K562 (cell line): Measurements from ENCODE around the gene ZNF358. TPM values are rescaled to one million over a fixed set of nuclear protein-coding genes. Genes with fewer than 3 reads are reported as not detected.

ENCODE experiments used
- CCNT2 ChIP-seq: IDR thresholded peaks from 2 replicates; pipeline ENCODE4 v1.6.1; 2011; ENCODE audit warnings: borderline replicate concordance, low read depth, mild to moderate bottlenecking, moderate library complexity, mixed read lengths, low read length; ENCODE audit not compliant: insufficient read length; ENCODE audit errors: extremely low read depth
- KDM4B ChIP-seq, 2 experiments: fragments of 450-650 bp in 1 of 2; sonication (generic) in 1 of 2; IDR thresholded peaks; 2 replicates each; pipeline ENCODE4 v1.6.1; 2016 to 2017; ENCODE audit warnings: borderline replicate concordance in 2 of 2, antibody characterized with exemption in 1 of 2, low read depth in 1 of 2, mild to moderate bottlenecking in 1 of 2
- MAX ChIP-seq: sonication (generic); formaldehyde crosslinking; IDR thresholded peaks from 2 replicates; pipeline ENCODE4 v1.9.0; 2022; ENCODE audit warnings: mild to moderate bottlenecking, missing genetic modification reagents
- MCM3 ChIP-seq: fragments of 450-650 bp; IDR thresholded peaks from 2 replicates; pipeline ENCODE4 v1.6.1; 2016
- MECOM ChIP-seq: fragments of 250-450 bp; sonication (Bioruptor Pico); IDR thresholded peaks from 2 replicates; pipeline ENCODE4 v1.8.0; 2022; ENCODE audit warnings: inconsistent platforms
- POLR2G ChIP-seq: fragments of 200-400 bp; formaldehyde crosslinking; IDR thresholded peaks from 2 replicates; pipeline ENCODE4 v1.6.1; 2017; ENCODE audit warnings: low read depth, mild to moderate bottlenecking, antibody characterized with exemption, low read length, moderate library complexity
- RBM22 ChIP-seq: fragments of 200-400 bp; formaldehyde crosslinking; IDR thresholded peaks from 2 replicates; pipeline ENCODE4 v1.6.1; 2018; ENCODE audit warnings: low read length, low read depth; ENCODE audit not compliant: poor library complexity, severe bottlenecking
- TEAD4 ChIP-seq, 2 experiments: sonication (generic) in 1 of 2; formaldehyde crosslinking in 1 of 2; IDR thresholded peaks; 2 replicates each; pipeline versions ENCODE4 v1.6.1 to v1.8.0; 2012 to 2022; ENCODE audit warnings: borderline replicate concordance in 1 of 2, inconsistent platforms in 1 of 2, low read length in 1 of 2, mild to moderate bottlenecking in 1 of 2, missing genetic modification reagents in 1 of 2
- TFAP4 ChIP-seq: sonication (generic); formaldehyde crosslinking; IDR thresholded peaks from 2 replicates; pipeline ENCODE4 v1.8.0; 2022; ENCODE audit warnings: missing genetic modification reagents, mild to moderate bottlenecking, moderate library complexity, borderline replicate concordance
- ZFX ChIP-seq: sonication (generic); formaldehyde crosslinking; IDR thresholded peaks from 2 replicates; pipeline ENCODE4 v1.8.0; 2022; ENCODE audit warnings: mild to moderate bottlenecking, missing genetic modification reagents, moderate library complexity
- ZNF174 ChIP-seq: fragments of 250-450 bp; sonication (Bioruptor Pico); IDR thresholded peaks from 2 replicates; pipeline ENCODE4 v1.4.0; 2020; ENCODE audit warnings: mild to moderate bottlenecking
- ZNF239 ChIP-seq: fragments of 250-450 bp; sonication (Bioruptor Pico); IDR thresholded peaks from 2 replicates; pipeline ENCODE4 v1.4.0; 2020; ENCODE audit warnings: mild to moderate bottlenecking
- ZNF511 ChIP-seq: sonication (generic); formaldehyde crosslinking; IDR thresholded peaks from 2 replicates; pipeline ENCODE4 v1.8.0; 2022; ENCODE audit warnings: mild to moderate bottlenecking, missing genetic modification reagents
- polyA plus RNA-seq, 8 experiments: library from polyadenylated mRNA; depleted of rRNA in 4 of 8; stranded (reverse) in 5 of 8; unstranded in 3 of 8; fragments of >200 nt; fragmentation: Nextera tagmentation in 2 of 8; fragmentation: Illumina TruSeq in 1 of 8; extraction: Ambion mirVana in 2 of 8; extraction: Trizol in 1 of 8; gene quantifications; 2 replicates each; pipeline versions ENCODE4 v1.2.1 to v1.2.3, GENCODE V29; 2011 to 2014; ENCODE audit warnings: inconsistent platforms in 1 of 8, missing spikeins in 1 of 8
- total RNA-seq, 7 experiments: library from RNA; depleted of rRNA in 6 of 7; stranded (reverse); fragments of >200 nt in 6 of 7; fragmentation: Illumina TruSeq in 2 of 7; extraction: Trizol in 2 of 7; gene quantifications; 2 replicates each; pipeline versions ENCODE4 v1.2.1 to v1.2.3, GENCODE V29; 2011 to 2021; ENCODE audit warnings: low replicate concordance in 1 of 7
- TF ChIP-seq, protein P1 (sequence below): fragments of 200-600 bp; sonication (generic); IDR thresholded peaks from one replicate; pipeline ENCODE4 v1.6.1; 2012; ENCODE audit warnings: mild to moderate bottlenecking, low read depth, low read length, inconsistent platforms

The ZNF358 gene
- total and polyA plus RNA-seq, 9 of the 15 experiments (the other 6 are each of a cell fraction or from before 2014, with no cell fraction given) = 0.04 to 17.2 (median 4.9) TPM

DNA sequence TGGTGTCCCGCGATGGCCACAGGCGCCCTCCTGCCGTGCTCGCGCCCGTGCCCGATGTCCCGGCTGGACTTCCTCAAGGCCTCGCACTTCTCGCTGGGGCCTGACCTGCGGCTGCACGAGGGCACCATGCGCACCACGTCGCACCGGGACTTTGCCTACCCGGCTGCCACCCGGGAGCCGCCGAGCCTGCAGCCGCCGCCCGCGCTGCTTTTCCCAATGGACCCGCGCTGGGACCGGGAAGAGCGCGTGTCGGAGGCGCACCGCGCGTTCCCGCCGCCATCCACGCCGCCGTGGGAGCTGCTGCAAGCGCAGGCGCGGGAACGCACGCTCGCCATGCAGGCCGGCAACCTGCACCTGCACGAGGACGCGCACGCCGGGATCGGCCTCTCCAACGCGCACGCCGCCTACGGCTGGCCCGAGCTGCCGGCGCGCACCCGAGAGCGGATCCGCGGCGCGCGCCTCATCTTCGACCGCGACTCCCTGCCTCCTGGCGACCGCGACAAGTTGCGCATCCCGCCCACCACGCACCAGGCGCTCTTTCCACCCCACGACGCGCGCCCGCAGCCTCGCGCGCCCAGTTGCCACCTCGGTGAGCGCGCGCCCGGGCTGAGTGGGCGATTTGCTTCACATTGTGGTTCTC lies 15.0 kb upstream of the ZNF358 start (continued):
- TF ChIP-seq TEAD4 (IDR thresholded peaks at IDR 0.05; ENCODE audit: low read length) (no peak), TEAD4 (CRISPR knock-in tag; IDR thresholded peaks at IDR 0.05; ENCODE audit: borderline replicate concordance) (no peak), MECOM (no peak), CCNT2 (peak; percentile 48), MAX (CRISPR knock-in tag) (peak; percentile 73), ZFX (peak; percentile 48), MCM3 (no peak), ZNF239 (no peak), KDM4B (IDR thresholded peaks at IDR 0.05; ENCODE audit: borderline replicate concordance in 2 of 2, low read depth in 1 of 2) (no peak), RBM22 (no peak), TFAP4 (CRISPR knock-in tag) (peak; percentile 40; the same call in 1 of the 2 replicates), ZNF174 (no peak), ZNF511 (no peak), POLR2G (peak; percentile 68)
- TF ChIP-seq, protein P1, sequence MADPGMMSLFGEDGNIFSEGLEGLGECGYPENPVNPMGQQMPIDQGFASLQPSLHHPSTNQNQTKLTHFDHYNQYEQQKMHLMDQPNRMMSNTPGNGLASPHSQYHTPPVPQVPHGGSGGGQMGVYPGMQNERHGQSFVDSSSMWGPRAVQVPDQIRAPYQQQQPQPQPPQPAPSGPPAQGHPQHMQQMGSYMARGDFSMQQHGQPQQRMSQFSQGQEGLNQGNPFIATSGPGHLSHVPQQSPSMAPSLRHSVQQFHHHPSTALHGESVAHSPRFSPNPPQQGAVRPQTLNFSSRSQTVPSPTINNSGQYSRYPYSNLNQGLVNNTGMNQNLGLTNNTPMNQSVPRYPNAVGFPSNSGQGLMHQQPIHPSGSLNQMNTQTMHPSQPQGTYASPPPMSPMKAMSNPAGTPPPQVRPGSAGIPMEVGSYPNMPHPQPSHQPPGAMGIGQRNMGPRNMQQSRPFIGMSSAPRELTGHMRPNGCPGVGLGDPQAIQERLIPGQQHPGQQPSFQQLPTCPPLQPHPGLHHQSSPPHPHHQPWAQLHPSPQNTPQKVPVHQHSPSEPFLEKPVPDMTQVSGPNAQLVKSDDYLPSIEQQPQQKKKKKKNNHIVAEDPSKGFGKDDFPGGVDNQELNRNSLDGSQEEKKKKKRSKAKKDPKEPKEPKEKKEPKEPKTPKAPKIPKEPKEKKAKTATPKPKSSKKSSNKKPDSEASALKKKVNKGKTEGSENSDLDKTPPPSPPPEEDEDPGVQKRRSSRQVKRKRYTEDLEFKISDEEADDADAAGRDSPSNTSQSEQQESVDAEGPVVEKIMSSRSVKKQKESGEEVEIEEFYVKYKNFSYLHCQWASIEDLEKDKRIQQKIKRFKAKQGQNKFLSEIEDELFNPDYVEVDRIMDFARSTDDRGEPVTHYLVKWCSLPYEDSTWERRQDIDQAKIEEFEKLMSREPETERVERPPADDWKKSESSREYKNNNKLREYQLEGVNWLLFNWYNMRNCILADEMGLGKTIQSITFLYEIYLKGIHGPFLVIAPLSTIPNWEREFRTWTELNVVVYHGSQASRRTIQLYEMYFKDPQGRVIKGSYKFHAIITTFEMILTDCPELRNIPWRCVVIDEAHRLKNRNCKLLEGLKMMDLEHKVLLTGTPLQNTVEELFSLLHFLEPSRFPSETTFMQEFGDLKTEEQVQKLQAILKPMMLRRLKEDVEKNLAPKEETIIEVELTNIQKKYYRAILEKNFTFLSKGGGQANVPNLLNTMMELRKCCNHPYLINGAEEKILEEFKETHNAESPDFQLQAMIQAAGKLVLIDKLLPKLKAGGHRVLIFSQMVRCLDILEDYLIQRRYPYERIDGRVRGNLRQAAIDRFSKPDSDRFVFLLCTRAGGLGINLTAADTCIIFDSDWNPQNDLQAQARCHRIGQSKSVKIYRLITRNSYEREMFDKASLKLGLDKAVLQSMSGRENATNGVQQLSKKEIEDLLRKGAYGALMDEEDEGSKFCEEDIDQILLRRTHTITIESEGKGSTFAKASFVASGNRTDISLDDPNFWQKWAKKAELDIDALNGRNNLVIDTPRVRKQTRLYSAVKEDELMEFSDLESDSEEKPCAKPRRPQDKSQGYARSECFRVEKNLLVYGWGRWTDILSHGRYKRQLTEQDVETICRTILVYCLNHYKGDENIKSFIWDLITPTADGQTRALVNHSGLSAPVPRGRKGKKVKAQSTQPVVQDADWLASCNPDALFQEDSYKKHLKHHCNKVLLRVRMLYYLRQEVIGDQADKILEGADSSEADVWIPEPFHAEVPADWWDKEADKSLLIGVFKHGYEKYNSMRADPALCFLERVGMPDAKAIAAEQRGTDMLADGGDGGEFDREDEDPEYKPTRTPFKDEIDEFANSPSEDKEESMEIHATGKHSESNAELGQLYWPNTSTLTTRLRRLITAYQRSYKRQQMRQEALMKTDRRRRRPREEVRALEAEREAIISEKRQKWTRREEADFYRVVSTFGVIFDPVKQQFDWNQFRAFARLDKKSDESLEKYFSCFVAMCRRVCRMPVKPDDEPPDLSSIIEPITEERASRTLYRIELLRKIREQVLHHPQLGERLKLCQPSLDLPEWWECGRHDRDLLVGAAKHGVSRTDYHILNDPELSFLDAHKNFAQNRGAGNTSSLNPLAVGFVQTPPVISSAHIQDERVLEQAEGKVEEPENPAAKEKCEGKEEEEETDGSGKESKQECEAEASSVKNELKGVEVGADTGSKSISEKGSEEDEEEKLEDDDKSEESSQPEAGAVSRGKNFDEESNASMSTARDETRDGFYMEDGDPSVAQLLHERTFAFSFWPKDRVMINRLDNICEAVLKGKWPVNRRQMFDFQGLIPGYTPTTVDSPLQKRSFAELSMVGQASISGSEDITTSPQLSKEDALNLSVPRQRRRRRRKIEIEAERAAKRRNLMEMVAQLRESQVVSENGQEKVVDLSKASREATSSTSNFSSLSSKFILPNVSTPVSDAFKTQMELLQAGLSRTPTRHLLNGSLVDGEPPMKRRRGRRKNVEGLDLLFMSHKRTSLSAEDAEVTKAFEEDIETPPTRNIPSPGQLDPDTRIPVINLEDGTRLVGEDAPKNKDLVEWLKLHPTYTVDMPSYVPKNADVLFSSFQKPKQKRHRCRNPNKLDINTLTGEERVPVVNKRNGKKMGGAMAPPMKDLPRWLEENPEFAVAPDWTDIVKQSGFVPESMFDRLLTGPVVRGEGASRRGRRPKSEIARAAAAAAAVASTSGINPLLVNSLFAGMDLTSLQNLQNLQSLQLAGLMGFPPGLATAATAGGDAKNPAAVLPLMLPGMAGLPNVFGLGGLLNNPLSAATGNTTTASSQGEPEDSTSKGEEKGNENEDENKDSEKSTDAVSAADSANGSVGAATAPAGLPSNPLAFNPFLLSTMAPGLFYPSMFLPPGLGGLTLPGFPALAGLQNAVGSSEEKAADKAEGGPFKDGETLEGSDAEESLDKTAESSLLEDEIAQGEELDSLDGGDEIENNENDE = no peak
